GM12875 (cell line): ENCODE measurements around the gene NPM1.

ENCODE experiments used
- H3K4me3 ChIP-seq: one replicate; pipeline ENCODE4 v1.5.1; 2011; ENCODE audit warnings: low read depth, low read length, control low read depth
- TF ChIP-seq, protein P1 (sequence below): IDR thresholded peaks from 2 replicates; pipeline ENCODE4 v1.5.1; 2011; ENCODE audit warnings: low read depth, mild to moderate bottlenecking, control low read depth, inconsistent platforms, low read length, moderate library complexity, borderline replicate concordance; ENCODE audit not compliant: insufficient read depth

The NPM1 gene

GRCh38 chr5:171454549-171454948, 66.9 kb downstream of the NPM1 start:
- TF ChIP-seq, protein P1, sequence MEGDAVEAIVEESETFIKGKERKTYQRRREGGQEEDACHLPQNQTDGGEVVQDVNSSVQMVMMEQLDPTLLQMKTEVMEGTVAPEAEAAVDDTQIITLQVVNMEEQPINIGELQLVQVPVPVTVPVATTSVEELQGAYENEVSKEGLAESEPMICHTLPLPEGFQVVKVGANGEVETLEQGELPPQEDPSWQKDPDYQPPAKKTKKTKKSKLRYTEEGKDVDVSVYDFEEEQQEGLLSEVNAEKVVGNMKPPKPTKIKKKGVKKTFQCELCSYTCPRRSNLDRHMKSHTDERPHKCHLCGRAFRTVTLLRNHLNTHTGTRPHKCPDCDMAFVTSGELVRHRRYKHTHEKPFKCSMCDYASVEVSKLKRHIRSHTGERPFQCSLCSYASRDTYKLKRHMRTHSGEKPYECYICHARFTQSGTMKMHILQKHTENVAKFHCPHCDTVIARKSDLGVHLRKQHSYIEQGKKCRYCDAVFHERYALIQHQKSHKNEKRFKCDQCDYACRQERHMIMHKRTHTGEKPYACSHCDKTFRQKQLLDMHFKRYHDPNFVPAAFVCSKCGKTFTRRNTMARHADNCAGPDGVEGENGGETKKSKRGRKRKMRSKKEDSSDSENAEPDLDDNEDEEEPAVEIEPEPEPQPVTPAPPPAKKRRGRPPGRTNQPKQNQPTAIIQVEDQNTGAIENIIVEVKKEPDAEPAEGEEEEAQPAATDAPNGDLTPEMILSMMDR, result no peak
- no peak overlapping the region for H3K4me3 ChIP-seq

DNA sequence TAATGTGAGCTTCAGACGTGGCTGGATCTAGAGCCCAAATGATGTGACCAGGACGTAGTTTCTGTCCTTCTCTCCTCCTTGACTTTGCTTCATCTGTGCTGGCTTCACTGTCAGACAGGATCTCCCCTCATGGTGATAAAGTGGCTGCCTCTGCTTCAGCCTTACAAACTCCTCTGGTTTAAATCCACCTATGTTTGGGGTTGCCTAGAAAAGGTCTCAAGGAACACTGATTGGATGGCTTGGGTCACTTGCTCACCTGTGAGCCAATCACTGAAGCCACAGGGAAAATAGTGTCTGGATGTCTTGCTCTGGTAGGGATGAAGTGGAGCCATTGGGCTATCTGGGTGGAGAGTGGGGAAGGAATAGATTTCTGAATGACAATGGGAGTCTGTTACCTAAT, 67.9 kb downstream of the NPM1 start:
- TF ChIP-seq, protein P1, result no peak

GRCh38 chr5:171457208-171457981, 69.7 kb downstream of the NPM1 start:
- TF ChIP-seq, protein P1, result no peak
- H3K4me3 ChIP-seq, result no peak overlapping the region

More for the DNA sequence above, 67.9 kb downstream of the NPM1 start:
- no peak overlapping the region for H3K4me3 ChIP-seq

GRCh38 chr5:171459839-171460238, 72.2 kb downstream of the NPM1 start:
- TF ChIP-seq, protein P1, result no peak
- H3K4me3 ChIP-seq, result no peak overlapping the region
